GM12865 (cell line): ENCODE results near the gene TTC29.

Source experiments
- DNase-seq: peaks from one replicate; pipeline ENCODE4 v3.0.0; 2010; ENCODE audit warnings: low read depth
- H3K4me3 ChIP-seq: 2 replicates; pipeline ENCODE4 v1.5.1; 2011; ENCODE audit warnings: mild to moderate bottlenecking, low read depth, low read length, control low read depth
- CTCF ChIP-seq: IDR thresholded peaks from 2 replicates; pipeline ENCODE4 v1.5.1; 2011; ENCODE audit warnings: low read length, control low read depth, low read depth, inconsistent platforms; ENCODE audit not compliant: insufficient read depth; ENCODE audit errors: missing control alignments

Gene TTC29

GRCh38 chr4:146883070-146883469 is 62.6 kb downstream of the TTC29 start:
- no peak for TF ChIP-seq CTCF
- H3K4me3 ChIP-seq, result no peak overlapping the region
- DNase-seq, result no peak

DNA sequence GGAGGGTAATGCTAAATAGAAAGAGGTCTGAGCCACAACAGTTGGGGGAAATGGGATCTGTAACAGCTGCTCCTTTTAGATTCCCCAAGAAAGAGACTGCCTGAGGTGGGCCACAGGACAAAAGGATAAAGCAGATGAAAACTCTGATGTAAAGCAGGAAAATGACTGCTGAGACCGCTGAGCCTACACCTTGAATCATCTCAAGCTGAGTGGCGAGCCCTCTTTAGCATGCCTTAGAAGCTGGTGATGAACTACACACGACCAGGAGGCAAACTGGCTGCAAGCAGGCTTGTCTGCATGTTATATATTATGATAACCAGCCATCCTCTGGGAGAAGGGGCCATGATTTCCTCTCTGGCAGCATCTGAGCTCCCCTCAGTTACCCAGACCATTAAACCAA is 88.4 kb downstream of the TTC29 start:
- H3K4me3 ChIP-seq, result no peak overlapping the region
- no peak for DNase-seq
- no peak for TF ChIP-seq CTCF

DNA sequence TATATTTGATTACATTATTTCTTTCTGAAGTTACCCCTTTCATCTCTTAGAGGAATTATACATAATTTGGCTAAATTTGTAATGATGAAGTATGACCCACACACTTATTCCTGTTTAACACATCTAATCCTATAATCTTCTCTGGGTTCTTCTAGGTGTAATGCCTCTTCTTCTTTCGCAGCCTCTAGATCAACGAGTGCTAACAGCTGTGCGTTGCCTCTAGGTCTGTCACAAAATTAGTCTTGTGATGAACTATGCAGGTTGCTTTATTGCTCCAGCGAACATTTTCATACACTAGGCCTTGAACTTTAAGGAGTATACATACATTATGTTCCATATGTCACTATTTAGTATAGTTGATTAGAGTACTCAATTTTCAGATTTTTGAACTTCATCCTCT is 89.9 kb downstream of the TTC29 start:
- no peak overlapping the region for H3K4me3 ChIP-seq
- no peak for DNase-seq
- no peak for TF ChIP-seq CTCF

DNA sequence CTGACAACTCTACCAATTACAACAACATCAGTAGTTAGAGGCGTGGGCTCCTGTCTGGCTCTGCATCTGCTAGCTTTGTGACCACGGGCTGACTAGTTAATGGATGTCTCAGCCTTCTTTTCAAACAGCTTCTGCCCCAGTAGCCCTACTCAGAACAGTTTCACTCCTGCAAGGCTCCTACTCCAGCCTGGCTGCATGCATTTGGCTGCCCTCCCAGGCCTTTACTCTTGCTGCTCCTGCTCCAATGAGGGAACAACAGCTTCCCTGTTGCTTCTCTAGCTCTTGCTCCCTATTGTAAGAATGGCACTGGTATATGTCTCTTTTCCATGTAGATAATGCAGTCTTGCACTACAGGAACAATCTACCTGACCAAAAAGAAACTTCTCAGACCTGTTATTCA is 93.3 kb downstream of the TTC29 start:
- DNase-seq, result no peak
- no peak for TF ChIP-seq CTCF
- H3K4me3 ChIP-seq, result no peak overlapping the region

DNA sequence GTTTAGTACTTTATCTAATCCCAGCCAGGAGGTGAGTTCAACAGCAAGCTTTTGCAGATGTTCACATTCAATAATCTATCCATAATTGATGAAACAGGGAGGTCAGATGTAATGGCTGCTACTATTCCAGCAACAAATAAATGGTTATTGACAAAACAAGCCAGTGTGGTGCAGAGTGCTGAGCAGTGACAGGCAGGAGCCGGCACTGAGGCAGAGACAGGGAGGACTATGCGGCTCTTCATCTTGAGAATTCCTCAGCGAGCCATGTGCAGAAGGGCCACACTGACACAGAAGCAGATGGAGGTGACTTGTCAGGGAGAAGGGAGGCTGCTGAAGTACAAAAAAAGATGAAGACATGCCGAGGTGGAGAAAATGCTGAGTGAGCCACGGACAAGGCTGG is 98.3 kb downstream of the TTC29 start:
- no peak overlapping the region for H3K4me3 ChIP-seq
- no peak for DNase-seq
- no peak for TF ChIP-seq CTCF

DNA sequence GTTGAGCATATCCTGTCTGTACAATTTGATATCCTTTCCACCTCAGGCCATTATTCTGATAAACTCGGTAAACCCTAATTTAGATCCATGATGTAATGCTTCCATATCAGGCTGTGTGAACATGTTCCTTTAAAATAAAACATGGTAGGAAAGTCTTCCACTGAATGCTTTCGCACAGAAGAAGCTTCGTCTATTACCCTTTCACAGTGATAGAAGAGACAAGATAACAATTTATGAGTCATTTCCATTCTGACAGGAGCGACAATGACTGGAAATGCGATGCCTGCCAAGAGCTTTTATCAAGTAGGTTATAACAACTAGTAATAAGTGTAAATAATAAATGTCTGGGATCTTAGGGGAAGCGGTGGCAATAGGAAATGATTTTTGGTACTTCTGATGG is 98.8 kb downstream of the TTC29 start:
- DNase-seq, result no peak
- no peak overlapping the region for H3K4me3 ChIP-seq
- no peak for TF ChIP-seq CTCF

GRCh38 chr4:146844761-146845160 is 100.9 kb downstream of the TTC29 start:
- no peak overlapping the region for H3K4me3 ChIP-seq
- no peak for DNase-seq
- TF ChIP-seq CTCF, result no peak
